ENCODE data around the gene TMEM9B.
A peak's percentile ranks its signal among the peaks of the same experiment; 100 is the strongest.
"Not testable (repeated sequence)": the region's sequence is repeated elsewhere in the genome, so short reads cannot be mapped to it uniquely, and the experiment has no call there.

TMEM9B gene

GRCh38 chr11:8964324-8965320, at the start of gene TMEM9B:
Gene TMEM9B, minus strand, starts transcription at chr11:8964442. Its CDS starts 129 bp downstream, at chr11:8964313.
- DNase-seq = peak; percentile 79

GRCh38 chr11:9013373-9013772, 49.1 kb upstream of the TMEM9B start:
- no peak for DNase-seq

DNA sequence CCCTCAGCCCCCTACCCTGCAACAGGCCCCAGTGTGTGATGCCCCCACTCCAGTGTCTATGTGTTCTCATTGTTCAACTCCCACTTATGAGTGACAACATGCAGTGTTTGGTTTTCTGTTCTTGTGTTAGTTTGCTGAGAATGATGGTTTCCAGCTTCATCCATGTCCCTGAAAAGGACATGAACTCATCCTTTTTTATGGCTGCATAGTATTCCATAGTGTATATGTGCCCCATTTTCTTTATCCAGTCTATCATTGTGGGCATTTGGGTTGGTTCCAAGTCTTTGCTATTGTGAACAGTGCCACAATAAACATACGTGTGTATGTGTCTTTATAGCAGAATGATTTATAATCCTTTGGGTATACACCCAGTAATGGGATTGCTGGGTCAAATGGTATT, 45.3 kb upstream of the TMEM9B start:
- not testable (repeated sequence) for DNase-seq

- no peak for DNase-seq
These were observed 44.4 kb upstream of the TMEM9B start for GRCh38 chr11:9008661-9009060.

DNA sequence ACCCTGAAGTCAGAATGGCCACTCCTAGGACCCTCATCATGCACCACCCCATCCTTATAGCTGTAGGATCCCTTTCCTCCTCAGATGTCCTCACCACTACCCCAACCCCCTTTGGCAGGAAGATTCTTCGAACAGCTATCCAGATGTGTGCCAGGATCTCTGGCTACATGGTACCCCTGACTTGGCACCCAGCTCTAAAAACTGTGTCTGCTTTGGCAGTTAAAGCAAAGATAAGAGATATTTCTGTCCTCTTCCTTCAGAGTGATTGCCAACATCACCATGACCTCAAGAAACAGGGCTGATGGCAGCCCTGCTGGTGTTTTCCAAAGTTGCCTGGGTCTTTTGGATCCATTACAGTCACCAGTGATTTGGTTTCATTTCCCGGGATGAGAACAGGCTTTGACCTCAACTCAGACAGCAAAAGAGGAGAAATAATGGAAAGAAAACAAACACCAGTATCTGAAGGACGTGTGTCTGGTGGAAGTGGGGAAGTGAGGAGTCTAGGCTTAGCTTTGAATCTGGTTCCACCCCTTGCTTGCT, 43.8 kb upstream of the TMEM9B start:
- no peak for DNase-seq

GRCh38 chr11:9005087-9005486, 40.8 kb upstream of the TMEM9B start:
- no peak for DNase-seq

DNA sequence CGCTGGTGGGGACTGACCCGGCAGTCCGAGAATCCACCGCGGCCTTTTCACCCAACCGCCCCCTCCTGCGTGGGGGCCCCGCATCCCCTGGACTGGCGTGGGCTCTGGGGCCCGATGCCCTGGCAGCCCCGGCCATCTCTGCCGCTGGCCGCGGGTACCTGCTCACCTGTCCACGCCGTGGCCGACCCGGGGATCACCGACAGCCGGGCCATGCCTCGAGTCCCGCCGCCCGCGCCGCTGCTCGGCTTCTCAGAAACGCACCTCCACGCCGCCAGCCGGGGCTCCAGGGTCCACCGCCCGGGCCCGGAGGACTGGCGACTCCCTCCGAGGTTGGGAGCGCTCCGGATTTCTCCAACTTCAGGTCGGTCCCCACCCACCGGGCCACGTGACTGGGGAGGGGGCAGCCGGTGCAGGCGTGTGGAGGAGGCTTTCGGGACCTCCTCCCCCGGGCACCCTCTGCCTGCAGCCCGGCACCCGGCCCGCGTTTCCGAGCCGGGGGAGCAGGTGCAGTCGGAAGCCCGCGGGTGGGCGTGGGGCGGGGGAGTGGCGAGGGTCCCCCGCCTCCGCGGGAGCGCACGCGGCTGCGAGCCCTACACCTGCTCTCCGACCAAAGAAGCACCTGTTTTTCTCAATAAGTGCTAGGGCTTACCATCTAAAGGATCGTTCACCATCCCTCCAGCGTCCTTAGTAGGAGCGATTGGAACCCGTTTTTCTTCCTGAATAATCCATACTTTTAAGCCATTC, 40.1 kb upstream of the TMEM9B start:
- DNase-seq = no peak

DNA sequence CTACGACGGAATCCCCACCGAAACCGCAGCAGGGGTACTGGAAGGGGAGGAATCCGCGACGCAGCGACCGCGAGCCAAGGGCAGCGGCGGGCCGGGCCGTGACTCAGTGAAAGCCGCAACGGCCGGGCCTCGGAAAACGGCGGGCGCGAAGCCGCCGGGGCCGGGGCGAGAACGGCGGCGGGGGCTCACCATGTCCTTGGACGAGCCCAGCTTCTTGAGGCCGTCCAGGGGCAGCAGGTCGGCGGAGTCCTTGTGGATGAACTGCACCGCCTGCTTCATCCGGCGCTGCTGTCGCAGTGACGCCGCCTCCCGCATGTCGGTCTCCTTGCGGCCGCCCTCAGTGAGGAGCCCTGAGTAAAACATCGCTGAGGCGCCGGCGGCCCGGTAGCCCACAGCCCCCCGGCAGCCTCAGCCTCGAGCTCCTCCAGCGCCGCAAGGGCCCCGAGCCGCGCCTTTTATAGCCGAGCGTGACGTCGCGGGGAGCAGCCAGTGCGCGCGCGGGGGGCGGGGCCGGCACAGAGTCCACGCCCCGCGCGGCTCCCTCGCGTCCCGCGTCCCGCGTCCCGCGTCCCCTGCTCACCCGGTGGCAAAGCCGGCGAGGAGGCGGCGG, 39.4 kb upstream of the TMEM9B start, which contains the start of gene NRIP3:
Gene NRIP3 (minus strand): TSS at position 429 of the 610 bp plus-strand sequence. CDS start 66 bp downstream, at position 363.
- peak; percentile 24 for DNase-seq

GRCh38 chr11:9002920-9003572, 38.8 kb upstream of the TMEM9B start:
- DNase-seq = no peak

DNA sequence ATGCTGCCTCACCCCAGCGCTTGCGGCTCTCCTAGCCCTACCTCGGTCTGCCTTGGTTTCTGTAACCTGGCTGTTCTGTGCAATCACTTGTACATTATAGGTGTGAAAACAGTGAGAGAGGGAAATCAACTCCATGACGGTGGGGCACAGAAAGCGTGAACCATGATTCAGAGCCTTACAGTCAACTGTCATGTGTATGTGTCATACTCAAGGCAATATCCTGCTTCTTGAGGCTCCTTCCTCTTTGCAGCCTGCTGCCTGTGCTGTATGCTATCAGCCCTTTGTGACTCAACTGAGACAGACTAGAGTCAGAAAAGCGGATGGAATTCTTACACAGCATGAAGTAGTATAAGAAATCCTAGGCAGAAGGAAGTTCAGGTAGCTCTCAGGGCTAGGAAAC, 37.5 kb upstream of the TMEM9B start:
- peak; percentile 51 for DNase-seq

- DNase-seq = no peak
These were observed 33.8 kb upstream of the TMEM9B start for GRCh38 chr11:8998017-8998416.

DNA sequence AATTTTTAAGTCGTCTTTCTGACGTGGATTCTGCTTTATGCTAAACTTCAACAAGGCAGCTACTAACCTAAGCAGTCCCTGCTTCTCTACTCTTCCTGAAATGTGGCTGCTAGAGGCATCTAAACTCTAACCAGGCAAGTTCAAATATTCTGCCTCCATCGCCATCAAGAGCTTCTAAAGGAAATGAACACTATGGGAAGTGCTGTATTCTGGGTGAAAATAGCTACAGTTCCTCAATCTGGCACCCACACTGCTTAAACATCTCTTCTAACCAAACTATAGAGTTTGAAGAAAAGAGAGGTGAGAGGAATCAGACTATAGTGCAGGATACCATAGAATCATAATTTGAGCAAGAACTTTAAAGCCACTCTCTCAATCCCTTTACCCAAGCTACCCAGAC, 33.2 kb upstream of the TMEM9B start:
- no peak for DNase-seq

DNA sequence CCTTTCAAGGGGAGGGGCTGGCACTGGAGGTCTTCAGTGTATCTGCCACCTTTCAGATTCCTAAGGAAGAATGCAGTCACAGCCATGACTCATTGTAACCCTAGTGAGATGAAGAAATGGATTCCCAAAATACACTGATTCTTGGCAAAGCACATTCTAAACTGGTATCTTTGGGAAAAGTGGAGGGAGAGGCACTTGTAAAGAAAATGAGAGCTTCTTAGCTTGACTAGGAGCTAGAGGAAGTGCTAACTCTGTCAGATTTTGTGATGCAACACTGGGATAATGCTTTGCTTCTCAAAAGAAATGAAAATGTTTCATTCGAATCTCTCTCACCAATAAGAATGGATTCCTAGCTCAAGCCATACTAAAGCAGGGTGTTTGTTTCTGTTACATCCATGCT, 25.2 kb upstream of the TMEM9B start:
- no peak for DNase-seq

DNA sequence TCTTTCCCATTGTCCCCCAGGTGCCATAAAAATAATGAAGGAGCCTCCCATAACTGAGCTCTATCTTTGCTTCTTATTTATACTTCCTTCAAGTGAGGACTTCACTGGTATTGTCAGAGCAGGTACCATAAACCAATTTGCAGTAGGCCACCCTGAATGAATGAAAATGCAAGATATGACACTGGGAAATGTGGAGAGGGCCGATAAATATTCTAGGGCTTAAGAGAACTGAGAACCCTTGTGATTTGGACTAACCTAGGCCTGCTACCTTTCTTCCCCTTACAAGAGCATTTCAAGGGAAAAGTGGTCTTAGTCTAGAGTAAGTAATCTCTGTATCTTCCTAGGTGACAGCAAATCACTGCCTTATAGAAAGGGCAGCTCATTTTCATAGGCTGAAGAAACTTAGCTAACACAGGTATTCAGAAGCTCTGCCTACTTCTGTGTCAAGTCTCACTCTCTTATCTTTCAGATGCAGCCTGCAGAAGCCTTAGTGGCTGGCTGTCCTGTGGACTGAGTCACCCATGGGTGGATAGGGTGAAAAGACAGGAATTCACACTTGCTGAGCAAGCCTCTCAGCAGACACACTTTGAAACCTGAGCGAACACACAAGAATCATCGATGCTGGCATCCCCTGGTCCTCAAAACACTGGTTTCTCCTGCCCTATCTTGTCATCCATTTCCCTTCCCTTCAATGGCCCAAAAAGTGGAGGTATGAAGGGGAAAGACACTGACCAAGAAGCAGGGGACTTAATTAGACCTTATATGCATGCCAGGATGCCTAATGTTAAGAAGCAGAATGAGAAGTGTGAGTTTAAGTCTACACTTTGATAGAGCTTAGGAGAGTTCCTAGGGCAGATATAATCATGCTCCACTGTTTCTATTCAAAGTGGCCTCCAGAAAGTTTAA, 24.3 kb upstream of the TMEM9B start:
- peak; percentile 29 for DNase-seq

- DNase-seq = no peak
These were observed 23.2 kb upstream of the TMEM9B start for GRCh38 chr11:8987446-8987845.

DNA sequence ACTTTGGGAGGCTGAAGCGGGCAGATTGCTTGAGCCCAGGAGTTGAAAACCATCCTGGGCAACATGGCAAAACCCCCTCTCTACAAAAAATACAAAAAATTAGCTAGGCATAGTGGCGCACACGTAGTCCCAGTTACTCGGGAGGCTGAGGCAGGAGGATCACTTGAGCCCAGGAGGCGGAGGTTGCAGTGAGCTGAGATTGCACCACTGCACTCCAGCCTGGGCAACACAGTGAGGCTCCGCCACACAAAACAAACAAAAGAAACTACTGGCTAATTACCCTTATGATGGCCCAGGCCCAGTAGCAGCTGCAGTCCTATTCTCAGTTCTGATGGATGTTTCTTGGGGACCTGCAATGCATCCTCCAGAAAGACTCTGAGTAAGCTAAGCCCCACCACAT, 22.5 kb upstream of the TMEM9B start:
- not testable (repeated sequence) for DNase-seq

DNA sequence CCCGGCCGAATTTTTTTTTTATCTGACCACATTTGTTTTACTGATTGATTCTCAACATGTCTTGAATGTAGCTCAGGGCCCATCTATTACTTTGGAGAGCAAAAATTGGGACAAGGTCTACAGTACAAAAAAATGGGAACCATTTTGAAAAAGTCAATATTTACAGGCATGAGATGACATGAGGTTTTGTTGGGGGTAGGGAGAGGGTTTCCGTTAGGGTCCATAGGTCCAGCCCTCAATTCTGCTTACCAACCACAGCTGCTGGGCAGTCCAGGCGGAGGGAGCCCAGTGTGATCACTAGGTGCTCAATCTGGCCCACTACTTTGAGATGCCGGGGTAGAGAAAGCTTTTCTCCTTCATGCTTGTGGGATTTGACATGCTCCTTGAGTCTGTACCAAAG, 21.2 kb upstream of the TMEM9B start:
- DNase-seq = no peak

DNA sequence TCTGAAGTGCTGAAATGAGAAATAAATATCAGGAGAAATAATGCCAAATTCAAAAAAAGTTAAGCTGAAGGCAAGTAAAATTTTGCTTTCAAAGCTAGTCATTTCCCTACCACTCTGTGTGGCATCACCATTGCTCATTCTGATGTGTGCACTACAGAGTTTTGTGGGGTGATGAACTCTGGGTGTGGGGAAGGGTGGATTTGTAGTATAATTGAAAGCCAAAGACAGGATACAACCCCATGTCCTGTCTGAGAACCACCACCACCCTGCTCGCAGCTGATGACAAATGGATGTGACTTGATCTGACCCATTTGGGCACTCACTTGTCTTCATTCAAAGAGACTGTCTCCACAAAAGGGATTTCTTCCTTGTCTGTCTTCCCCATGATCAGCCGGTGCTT, 19.3 kb upstream of the TMEM9B start:
- DNase-seq = no peak

DNA sequence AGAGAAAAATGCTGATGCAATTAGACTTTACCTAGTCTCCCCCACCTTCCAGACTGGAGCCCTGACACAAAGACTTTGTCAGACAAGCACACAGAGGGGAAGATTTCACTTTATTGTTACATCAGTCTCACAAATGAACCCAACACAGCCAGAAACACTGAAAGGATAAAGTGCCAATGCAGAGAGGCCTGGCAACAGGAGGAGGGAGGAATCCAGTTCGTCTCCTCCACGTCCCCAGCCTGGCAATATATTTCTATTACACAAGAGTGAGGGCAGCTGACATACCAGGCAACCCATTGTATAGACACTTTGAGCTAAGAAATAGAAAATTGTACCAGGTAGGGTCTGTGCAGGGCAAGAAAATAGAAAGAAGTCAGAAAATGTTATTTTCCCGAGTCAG, 16.2 kb upstream of the TMEM9B start:
- DNase-seq = no peak

- not testable (repeated sequence) for DNase-seq
These were observed 15.1 kb upstream of the TMEM9B start for GRCh38 chr11:8979365-8979764.

GRCh38 chr11:8973121-8973520, 8.9 kb upstream of the TMEM9B start:
- no peak for DNase-seq
